ENCODE measurements around the gene KPNA1.
A peak's percentile ranks its signal among the peaks of the same experiment; 100 is the strongest.
"Not testable (repeated sequence)": the region's sequence is repeated elsewhere in the genome, so short reads cannot be mapped to it uniquely, and the experiment has no call there.

The KPNA1 gene

DNA sequence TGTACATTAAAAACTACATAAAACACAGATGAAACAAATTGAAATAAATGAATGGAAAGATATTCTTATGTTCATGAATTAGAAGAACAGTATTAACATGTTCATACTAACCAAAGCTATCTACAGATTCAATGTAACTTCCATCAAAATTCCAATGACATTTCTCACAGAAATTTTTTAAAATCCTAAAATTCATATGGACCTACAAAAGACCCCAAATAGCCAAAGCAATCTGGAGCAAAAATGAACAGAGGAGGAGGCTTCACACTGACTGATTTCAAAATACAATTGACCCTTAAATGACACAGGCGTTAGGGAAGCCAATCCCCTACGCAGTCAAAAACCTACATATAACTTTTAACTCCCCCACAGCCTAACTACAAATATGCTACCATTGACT lies 39.4 kb downstream of the KPNA1 start:
- no peak for DNase-seq (ENCODE audit: low spot score)

DNA sequence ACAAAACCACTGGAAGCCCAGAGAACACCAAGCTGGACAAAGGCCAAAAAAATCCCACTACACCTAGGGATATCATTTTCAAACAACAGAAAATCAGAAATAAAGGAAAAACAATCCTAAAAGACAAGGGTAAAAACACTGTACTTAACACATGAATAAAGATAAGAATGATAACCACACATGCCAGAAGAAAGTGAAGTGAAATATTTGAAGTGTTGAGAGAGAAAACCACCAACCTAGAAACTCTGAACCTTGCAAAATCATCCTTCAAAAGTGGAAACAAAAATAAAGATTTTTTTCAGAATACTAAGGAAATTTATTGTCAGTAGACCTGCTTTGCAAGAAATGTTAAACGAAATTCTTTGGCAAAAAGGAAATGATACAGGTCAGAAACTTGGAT lies 45.1 kb downstream of the KPNA1 start:
- DNase-seq (ENCODE audit: low spot score), result no peak

DNA sequence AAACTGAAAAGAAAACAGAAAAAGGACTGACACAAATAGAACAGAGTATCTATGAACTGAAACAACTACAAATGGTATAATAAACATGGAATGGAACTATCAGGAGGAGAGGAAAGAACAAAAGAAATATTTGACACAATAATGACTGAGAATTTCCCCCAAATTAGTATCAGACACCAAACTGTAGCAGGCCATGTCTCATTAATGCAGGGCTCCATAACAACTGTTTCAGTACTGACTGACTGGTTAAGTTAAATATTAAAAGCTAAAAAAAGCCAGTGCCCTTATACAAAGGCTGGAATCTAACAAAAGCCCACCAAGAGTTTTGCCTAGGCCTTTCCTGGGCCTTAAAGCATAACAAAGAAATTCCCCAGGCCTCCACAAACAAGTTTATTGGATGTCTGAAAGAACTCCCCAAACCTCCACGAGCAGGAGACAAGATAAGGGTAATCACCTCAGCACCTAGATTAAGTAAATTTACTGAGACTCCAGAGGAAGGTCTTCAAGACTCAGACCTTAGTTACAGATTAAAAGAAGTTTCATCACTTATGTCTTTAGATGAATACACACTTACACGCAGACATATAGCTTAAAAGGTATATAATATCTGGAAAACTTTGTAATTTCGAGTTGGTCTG lies 45.7 kb downstream of the KPNA1 start:
- no peak for DNase-seq (ENCODE audit: low spot score)

DNA sequence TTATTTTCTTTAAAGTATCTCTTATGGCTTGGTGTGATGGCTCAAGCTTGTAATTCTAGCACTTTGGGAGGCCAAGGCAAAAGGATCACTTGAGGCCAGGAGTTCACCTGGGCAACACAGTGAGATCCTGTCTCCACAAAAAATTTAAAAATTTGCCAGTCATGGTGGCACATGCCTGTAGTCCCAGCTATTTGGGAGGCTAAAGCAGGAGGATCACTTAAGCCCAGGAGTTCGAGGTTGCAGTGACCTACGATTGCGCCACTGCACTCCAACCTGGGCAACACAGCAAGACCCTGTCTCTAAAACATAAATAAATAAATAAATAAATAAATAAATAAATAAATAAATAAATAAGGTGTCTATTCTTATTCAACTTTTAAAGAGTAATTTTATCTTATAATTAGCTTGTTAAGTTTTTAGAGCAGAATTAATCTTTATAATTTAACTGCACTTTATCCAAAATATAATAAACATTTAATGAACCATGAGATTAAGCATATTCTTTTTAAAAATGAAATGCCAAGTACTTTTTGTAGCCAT lies 48.0 kb downstream of the KPNA1 start:
- no peak for DNase-seq (ENCODE audit: low spot score)

DNA sequence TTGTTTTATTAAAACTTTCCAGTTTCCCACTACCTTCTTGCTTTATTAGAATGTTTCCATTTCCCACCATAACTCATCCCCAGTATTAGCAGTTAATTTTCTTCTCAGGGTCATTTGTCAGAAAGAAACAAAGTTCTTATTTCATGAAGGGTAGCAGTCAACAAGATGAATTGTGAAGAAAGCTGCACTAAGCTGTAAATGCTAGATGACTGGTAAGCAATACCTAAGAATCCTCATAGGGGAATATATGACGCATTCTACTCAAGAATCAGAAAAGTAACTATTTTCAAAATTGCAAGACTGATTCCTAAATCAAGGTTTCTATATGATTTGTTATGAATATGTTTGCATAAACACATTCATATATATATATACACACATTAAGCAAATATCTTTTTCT lies 50.1 kb downstream of the KPNA1 start:
- DNase-seq (ENCODE audit: low spot score), result no peak

DNA sequence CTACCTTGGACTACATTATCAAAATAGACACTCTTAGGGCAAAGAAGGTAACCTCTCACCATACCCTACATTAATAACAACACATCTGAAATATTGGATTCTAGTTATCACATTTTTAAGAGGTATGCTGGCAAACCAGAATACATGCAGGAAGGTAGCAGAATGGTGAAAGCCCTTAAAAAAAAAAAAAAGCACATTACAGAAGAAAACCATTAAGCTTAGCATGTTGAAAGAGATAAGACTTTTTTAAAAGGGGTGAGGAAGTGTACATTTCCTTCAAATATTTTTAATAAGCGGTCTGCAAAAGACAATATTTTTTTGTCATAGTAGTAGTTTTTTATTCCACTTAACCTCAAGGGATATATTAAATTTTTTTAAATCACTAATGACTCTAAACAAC lies 52.3 kb downstream of the KPNA1 start:
- no peak for DNase-seq (ENCODE audit: low spot score)

DNA sequence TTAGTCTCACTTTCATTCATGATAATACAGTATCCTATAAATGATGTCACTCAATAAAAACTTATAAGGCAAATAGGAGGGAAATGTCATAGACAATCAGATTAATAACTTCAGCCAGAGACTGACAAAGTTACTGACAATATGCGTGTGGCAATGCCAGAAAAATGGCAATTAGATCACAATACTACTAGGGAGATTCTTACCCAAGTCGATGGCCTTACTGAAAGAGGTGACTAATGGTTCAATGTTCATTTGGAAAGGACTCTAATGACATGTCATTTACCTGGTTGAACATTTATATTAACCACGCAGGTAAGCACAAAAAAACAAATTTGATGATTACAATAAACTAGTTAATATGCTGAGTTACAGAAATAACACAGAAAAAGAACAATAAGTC lies 52.9 kb downstream of the KPNA1 start:
- no peak for DNase-seq (ENCODE audit: low spot score)

DNA sequence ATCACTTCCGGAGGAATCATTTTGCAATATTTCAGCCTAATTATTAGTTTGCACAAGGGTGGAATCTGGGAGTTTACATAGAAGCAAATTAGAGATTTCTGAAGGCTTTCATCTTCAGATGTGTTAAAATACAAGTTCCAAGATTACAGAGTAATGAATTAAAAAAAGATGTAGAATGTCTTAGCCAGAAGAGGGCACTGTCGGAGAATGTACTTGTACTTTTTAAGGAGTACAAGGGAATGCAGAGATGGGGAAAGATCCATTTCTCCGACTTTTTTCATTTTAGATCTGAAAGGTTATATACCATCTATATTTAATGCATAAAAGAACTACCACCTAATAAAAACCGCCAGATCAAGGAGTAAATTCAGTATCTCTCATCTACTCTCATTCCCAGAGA lies 55.7 kb downstream of the KPNA1 start:
- no peak for DNase-seq (ENCODE audit: low spot score)

DNA sequence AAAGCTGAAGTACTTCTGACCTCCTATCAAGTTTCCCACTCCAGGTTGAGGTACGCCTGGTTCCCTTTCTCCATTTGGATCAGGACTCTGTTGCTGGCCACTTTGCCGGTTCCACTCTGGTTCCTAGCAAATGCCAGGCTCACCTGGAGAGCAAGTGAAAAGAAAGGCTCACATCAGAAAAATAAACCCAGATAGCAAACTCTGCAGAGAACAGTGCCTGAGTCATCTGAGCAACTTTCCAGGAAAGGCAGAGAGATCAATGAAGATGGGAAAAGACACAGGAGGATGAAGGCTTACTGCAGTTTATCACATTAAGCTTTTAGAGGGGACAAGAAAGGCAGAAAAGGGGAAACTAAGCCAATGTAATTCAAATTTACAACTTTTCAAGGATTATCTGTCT lies 57.0 kb downstream of the KPNA1 start:
- no peak for DNase-seq (ENCODE audit: low spot score)

DNA sequence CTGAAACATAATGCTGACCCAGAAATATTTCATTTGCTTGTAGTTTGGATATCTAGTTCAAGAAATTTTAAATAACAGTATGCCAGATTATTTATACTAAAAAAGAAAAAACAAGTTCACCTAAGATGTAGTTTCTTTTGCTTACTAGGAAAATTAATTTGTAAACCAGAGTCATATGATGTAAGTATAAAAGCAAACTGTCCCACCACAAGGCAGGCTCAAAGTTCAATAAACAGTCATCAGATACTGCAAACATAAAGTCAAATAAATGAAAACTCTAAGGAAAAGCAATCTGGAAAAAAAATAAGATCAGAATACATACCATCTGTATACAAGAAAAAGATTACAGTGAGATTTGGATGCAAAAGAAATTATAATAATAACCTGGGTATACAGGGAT lies 58.7 kb downstream of the KPNA1 start:
- no peak for DNase-seq (ENCODE audit: low spot score)

DNA sequence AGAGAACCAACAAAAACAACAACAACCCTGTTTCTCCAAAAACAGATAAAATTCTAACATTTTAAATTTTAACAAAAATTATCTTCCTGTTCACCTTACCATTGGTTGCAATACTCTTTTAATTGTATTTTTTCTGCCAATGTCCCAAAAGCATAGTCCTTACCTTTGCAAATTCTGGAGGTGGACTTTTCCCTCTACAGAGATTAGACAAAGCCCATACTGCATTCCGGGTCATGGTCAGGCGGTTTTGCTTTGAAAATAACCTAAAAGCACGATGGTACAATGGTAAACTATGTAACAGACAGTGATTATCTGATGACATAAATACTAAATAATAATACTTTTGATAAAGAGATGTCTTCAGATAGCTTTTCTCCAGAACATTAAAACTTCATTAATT lies 63.4 kb downstream of the KPNA1 start:
- DNase-seq (ENCODE audit: low spot score), result no peak

DNA sequence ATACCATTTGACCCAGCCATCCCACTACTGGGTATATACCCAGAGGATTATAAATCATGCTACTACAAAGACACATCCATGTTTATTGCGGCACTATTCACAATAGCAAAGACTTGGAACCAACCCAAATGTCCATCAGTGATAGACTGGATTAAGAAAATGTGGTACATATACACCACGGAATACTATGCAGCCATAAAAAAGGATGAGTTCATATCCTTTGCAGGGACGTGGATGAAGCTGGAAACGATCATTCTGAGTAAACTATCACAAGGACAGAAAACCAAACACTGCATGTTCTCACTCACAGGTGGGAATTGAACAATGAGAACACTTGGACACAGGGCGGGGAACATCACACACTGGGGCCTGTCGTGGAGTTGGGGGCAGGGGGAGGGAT lies 66.5 kb downstream of the KPNA1 start:
- DNase-seq (ENCODE audit: low spot score), result not testable (repeated sequence)

DNA sequence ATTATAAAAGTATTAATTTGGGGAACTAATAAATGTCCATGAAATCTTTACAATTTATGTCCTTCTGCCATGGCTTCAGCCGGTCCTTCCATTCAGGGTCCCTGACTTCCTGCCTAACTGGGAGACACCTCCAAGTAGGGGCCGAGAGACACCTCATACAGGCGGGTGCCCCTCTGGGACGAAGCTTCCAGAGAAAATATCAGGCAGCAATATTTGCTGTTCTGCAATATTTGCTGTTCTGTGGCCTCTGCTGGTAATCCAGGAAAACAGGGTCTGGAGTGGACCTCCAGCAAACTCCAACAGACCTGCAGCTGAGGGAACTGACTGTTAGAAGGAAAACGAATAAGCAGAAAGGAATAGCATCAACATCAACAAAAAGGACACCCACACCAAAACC lies 70.2 kb downstream of the KPNA1 start:
- not testable (repeated sequence) for DNase-seq (ENCODE audit: low spot score)

DNA sequence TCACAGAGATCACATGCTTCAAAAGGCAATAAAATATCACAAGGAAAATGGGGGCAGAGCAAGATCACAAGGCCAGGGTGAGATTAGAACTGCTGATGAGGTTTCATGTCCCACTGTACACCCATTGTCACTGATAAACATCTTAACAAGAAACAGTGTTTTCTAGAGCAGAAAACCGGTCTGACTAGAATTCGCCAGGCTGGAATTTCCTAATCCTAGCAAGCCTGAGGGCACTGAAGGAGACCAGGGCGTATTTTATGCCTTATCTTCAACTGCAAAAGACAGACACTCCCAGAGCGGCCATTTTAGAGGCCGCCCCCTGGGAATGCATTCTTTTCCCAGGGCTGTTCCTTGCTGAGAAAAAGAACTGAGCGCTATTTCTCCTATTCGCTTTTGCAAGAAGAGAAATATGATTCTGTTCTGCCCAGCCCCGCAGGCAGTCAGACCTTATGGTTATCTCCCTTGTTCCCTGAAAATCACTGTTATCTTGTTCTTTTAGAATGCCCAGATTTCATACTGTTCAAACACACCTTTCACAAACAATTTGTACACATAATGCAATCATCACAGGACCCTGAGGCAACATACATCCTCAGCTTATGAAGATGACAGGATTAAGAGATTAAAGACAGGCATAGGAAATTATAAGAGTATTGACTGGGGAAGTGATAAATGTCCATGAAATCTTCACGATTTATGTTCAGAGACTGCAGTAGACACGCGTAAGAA lies 70.8 kb downstream of the KPNA1 start:
- DNase-seq (ENCODE audit: low spot score), result not testable (repeated sequence)

DNA sequence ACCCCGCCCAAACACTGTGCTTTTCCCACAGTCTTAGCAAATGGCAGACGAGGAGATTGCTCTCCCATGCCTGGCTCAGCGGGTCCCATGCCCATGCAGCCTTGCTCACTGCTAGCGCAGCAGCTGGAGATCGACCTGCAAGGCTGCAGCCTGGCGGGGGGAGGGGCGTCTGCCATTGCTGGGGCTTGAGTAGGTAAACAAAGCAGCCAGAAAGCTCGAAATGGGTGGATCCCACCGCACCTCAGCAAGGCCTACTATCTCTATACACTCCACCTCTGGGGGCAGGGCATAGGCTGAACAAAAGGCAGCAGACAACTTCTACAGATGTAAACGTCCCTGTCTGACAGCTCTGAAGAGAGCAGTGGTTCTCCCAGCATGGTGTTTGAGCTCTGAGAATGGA lies 71.6 kb downstream of the KPNA1 start:
- DNase-seq (ENCODE audit: low spot score), result no peak

DNA sequence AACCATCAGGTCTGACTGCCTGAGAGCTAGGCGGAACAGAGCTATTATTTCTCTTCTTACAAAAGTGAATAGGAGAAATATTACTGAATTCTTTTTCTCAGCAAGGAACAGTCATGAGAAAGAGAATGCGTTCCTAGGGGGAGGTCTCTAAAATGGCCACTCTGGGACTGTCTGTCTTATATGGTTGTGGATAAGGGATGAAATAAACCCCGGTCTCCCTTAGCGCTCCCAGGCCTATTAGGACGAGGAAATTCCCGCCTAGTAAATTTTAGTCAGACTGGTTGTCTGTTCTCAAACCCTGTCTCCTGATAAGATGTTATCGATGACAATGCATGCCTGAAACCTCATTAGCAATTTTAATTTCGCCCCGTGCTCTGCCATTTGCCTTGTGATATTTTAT lies 78.8 kb downstream of the KPNA1 start:
- DNase-seq (ENCODE audit: low spot score), result no peak

DNA sequence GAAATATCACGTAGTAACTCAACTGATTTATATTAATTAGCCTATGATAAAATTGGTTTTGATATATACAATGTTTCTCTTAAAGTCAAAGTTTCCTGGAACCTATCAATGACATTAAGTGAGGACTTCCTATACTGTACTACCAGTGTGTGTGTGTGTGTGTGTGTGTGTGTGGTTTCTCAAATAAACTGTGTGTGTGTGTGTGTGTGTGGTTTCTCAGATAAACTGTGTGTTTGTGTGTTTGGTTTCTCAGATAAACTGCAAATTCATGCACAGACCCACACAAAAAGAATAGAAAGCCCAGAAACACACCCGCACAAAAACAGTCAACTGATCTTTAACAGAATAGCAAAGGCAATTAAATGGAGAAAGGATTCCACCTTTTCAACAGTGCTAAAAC lies 84.4 kb downstream of the KPNA1 start:
- DNase-seq (ENCODE audit: low spot score), result no peak

DNA sequence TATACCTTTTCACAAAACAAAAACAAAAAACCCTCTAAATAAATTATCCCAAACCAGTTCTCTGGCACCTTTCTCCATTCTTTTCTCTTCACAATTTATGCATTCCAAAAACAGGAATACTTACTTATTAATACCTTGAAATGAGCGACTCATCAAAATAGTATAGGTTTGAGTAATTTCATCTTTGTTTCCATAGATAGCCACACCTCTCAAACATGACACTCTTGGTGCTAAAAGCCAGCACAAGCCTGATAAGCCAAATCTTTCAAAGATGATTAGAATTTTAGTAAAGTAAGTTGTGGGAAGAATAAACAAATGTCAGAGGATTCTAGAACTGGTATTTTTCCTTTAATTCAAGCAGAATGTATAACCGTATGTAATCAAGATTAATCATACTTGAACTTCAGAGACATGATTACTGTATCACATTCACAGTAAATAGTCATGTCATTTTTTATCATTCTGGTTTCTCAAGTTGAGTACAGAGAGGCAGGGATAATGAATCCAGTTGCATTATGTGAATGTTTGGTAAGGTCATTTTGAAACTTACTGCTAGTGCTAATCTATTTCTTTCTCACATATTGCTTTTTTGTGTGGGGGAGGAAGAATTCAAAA lies 86.8 kb downstream of the KPNA1 start:
- no peak for DNase-seq (ENCODE audit: low spot score)

DNA sequence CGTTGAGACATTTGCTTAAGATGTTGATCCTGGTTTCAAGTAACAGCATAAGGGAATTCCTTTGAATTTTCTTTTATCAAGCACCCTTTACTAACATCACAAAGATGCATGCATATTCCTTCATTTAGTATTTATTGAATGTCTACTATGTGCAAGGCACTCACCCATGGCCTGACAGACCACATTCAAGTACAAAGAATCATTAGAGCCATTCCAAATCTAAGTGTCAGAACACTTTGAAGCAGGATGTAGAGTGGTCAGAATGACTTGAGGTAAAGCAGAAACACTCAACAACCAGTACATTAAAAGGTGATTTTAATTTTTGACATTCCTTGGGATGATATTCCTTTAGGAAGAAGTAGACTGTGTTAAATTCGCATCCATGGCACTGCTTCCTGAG lies 92.9 kb downstream of the KPNA1 start:
- no peak for DNase-seq (ENCODE audit: low spot score)

DNA sequence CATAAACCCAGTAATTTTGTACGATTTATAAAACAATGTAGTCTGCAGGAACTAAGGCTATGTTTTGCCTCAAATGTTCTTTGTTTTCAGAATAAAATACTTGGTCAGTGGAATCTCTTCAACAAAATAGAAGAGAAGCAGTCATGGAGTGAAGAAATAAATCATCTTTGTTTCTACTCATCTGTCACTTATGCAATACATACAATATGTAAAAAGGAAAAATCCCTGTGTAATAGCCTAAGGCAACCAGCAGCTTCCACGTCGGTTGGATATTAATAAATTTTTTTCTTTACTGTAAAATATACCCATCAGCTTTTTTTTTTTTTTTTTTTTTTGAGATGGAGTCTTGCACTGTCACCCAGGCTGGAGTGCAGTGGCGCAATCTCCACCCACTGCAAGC lies 93.6 kb downstream of the KPNA1 start:
- no peak for DNase-seq (ENCODE audit: low spot score)

DNA sequence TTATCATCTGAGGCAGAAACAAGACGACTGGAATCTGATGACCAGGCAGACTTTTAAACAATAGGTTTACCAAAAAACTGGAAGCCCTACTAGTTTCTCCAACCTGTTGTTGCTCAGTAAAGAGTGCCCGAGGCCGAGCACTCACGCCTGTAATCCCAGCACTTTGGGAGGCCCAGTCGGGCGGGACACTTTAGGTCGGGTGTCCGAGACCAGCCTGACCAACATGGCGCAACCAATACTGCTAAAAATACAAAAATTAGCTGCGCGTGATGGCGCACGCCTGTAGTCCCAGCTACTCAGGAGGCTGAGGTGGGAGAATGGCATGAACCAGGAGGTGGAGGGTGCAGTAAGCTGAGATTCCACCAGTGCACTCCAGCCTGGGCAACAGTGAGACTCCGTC lies 97.8 kb downstream of the KPNA1 start:
- DNase-seq (ENCODE audit: low spot score), result no peak

DNA sequence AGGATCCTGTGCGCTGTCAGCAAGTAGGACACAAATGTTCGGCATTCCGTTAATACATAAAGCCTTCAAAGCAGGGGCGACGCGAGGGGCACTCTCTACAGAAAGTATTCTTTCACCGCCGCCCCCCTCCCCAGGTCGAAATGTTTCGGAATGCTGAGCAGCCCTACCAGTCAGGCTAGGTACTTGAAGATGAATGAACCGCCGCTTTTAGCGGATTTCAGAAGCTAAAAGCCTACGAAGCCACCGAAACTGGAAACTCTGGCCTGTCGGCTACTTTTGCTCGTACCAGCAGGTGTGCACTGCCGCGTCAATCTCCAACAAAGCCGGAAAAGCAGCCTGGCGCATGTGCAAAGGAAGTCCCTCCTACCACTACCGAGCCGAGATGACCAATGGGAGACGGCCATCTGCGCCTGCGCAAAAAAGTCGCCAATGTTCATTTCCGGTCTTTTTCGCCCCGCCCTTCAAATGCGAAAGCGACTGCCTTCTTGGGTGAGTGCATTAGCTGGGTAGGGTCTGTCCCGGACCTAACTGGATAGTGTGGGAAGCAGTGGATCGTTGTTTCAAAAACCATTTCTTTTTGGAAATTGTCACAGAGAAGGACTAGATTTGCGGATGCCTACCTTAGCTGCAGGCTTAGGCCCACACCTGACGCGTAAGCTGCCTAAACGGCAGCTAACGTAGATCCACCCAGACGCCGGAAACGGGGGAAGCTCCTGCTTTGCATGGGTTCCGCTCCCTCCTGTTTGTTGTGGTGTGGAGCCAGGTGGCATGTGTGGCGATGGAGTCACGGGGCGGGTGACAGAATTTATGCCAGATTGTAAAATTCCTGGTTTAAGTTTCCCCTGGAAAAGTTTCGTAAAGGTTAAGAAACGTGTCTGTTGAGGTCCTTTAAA lies 98.7 kb downstream of the KPNA1 start, which contains the start of gene WDR5B:
Gene WDR5B (minus strand): TSS at position 301 of the 893 bp plus-strand sequence. CDS start 534 bp downstream, outside the sequence.
- peak; percentile 99 for DNase-seq (ENCODE audit: low spot score)
